Thymus (tissue), 11 donors: Measurements from ENCODE around the gene SPTBN4. TPM values are rescaled to one million over a fixed set of nuclear protein-coding genes. Genes with fewer than 3 reads are reported as not detected.
"Not testable (repeated sequence)": the region's sequence is repeated elsewhere in the genome, so short reads cannot be mapped to it uniquely, and the experiment has no call there.

Experiments used
- DNase-seq, 9 donors: peaks; one replicate each; pipeline ENCODE4 v3.0.0-alpha.2; 2013; ENCODE audit warnings: low spot score in 9 of 9, low read depth in 6 of 9, missing footprints in 1 of 9
- H3K27ac ChIP-seq, 2 donors: one replicate each; pipeline ENCODE4 v1.5.1; 2013; ENCODE audit warnings: control low read depth in 1 of 2, low read depth in 1 of 2, low read length in 1 of 2, mild to moderate bottlenecking in 1 of 2, moderate library complexity in 1 of 2
- H3K27me3 ChIP-seq, 2 donors: one replicate each; pipeline ENCODE4 v1.5.1; 2013; ENCODE audit warnings: low read length in 1 of 2; ENCODE audit not compliant: control insufficient read depth in 2 of 2, insufficient read depth in 1 of 2
- H3K36me3 ChIP-seq, 2 donors: one replicate each; pipeline ENCODE4 v1.5.1; 2013; ENCODE audit warnings: low read length in 1 of 2, mild to moderate bottlenecking in 1 of 2, moderate library complexity in 1 of 2; ENCODE audit not compliant: control insufficient read depth in 2 of 2, insufficient read depth in 2 of 2
- H3K4me1 ChIP-seq, 2 donors: one replicate each; pipeline ENCODE4 v1.5.1; 2013; ENCODE audit warnings: low read length in 2 of 2; ENCODE audit not compliant: control insufficient read depth in 2 of 2, insufficient read depth in 2 of 2
- H3K4me3 ChIP-seq, 2 donors: one replicate each; pipeline ENCODE4 v1.5.1; 2013; ENCODE audit warnings: low read length in 2 of 2, control low read depth in 1 of 2, mild to moderate bottlenecking in 1 of 2
- H3K9me3 ChIP-seq, 2 donors: one replicate each; pipeline ENCODE4 v1.5.1; 2013; ENCODE audit warnings: low read length in 1 of 2, mild to moderate bottlenecking in 1 of 2; ENCODE audit not compliant: control insufficient read depth in 2 of 2, insufficient read depth in 1 of 2
- WGBS: extraction: QIAGEN DNeasy Blood & Tissue Kit; methylation state at CpG from one replicate; pipeline ENCODE4 v1.1.7; 2013; 5-methylcytosine and 5-hydroxymethylcytosine counted together
- polyA plus RNA-seq: library from polyadenylated mRNA; stranded (reverse); fragments of 200-250 nt; gene quantifications from one replicate; pipeline ENCODE4 v1.2.3, GENCODE V29; 2013
- total RNA-seq: library from RNA; stranded (reverse); fragments of 120-200 nt; gene quantifications from one replicate; pipeline ENCODE4 v1.2.4, GENCODE V29; 2013
- donor health status: healthy.

The SPTBN4 gene
- total and polyA plus RNA-seq, 2 donors, result 0.24 to 0.73 TPM

DNA sequence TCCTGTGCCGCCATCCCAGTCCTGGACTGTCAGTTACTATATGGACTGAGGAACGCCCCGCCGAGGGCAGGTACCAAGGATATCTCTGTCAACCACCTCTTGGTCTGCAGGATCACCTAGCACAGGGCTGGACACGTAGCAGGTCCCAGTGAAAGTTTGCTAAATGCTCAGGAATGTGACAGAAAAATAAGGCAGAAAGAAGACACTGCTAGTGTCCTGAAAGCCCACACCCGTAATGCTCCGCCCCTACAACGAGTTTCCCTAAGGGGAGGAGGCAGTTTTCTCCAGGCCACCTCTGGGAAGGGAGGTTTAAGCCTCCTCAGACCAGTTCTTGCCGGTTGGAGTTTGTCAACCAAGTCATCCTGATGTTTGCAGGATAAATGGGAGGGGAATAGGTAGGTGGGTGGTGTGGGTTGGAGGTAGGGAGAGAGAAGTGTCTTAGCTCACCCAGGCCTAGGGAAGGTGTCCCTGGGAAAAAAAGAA lies 21.0 kb upstream of the SPTBN4 start:
- Histone ChIP-seq H3K36me3 (peaks cover 14% of the 10 kb centered on the region in 2 donors), H3K27ac (peak overlapping the region; percentile 53 to 66), H3K4me3 (no peak overlapping the region), H3K27me3 (no peaks in the 10 kb centered on the region), H3K9me3 (no peaks in the 10 kb centered on the region), H3K4me1 (peaks cover 8 to 13% of the 10 kb centered on the region in 2 donors)
- DNase-seq, result no peak
- 94% methylated on average over 9 of the region's 9 CpGs for WGBS

- WGBS, result 94% methylated on average over 8 of the region's 8 CpGs
- Histone ChIP-seq H3K27ac (peak overlapping the region in 1 of 2 donors; percentile 33), H3K4me1 (peaks cover 8 to 13% of the 10 kb centered on the region in 2 donors), H3K4me3 (no peak overlapping the region), H3K36me3 (peaks cover 9% of the 10 kb centered on the region in 2 donors), H3K9me3 (no peaks in the 10 kb centered on the region), H3K27me3 (no peaks in the 10 kb centered on the region)
- no peak for DNase-seq
Observed at GRCh38 chr19:40446263-40446784, 20.5 kb upstream of the SPTBN4 start.

DNA sequence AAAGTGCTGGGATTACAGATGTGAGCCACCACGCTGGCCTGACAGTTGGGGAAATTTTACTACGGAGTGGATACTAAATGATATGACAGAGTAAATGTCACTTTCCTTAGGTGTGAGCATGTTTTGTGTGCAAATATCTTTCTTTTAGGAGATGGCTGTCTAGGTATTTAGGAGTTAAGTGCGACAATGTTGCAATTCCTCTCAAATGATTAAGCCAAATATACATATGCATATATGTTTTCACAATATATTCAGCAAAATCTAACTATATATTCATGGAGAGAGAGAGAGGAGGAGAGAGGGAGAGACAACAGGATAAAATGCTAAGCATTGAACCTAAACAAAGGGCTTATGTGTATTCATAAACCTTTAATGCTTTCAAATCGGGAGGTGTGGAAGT lies 17.3 kb upstream of the SPTBN4 start:
- 97% methylated on average over 4 of the region's 4 CpGs for WGBS
- no peak overlapping the region for H3K4me3 ChIP-seq

GRCh38 chr19:40450664-40451063 lies 16.1 kb upstream of the SPTBN4 start:
- no peak for DNase-seq
- H3K27ac ChIP-seq, result no peak overlapping the region
- H3K4me1 ChIP-seq, result no peaks in the 10 kb centered on the region
- 95% methylated on average over 4 of the region's 4 CpGs for WGBS
- H3K36me3 ChIP-seq, result no peaks in the 10 kb centered on the region
- no peaks in the 10 kb centered on the region for H3K9me3 ChIP-seq
- no peak overlapping the region for H3K4me3 ChIP-seq
- no peaks in the 10 kb centered on the region for H3K27me3 ChIP-seq

More for the DNA sequence above, 17.3 kb upstream of the SPTBN4 start:
- Histone ChIP-seq H3K27ac (no peak overlapping the region), H3K27me3 (no peaks in the 10 kb centered on the region), H3K9me3 (no peaks in the 10 kb centered on the region), H3K4me1 (peaks cover 3 to 5% of the 10 kb centered on the region in 2 donors), H3K36me3 (no peaks in the 10 kb centered on the region)
- no peak for DNase-seq

GRCh38 chr19:40452016-40452415 lies 14.8 kb upstream of the SPTBN4 start:
- no peak overlapping the region for H3K4me3 ChIP-seq
- H3K4me1 ChIP-seq, result no peaks in the 10 kb centered on the region
- no peaks in the 10 kb centered on the region for H3K27me3 ChIP-seq
- no peaks in the 10 kb centered on the region for H3K36me3 ChIP-seq
- no peak for DNase-seq
- 93% methylated on average over 5 of the region's 5 CpGs for WGBS
- H3K27ac ChIP-seq, result no peak overlapping the region
- no peaks in the 10 kb centered on the region for H3K9me3 ChIP-seq

DNA sequence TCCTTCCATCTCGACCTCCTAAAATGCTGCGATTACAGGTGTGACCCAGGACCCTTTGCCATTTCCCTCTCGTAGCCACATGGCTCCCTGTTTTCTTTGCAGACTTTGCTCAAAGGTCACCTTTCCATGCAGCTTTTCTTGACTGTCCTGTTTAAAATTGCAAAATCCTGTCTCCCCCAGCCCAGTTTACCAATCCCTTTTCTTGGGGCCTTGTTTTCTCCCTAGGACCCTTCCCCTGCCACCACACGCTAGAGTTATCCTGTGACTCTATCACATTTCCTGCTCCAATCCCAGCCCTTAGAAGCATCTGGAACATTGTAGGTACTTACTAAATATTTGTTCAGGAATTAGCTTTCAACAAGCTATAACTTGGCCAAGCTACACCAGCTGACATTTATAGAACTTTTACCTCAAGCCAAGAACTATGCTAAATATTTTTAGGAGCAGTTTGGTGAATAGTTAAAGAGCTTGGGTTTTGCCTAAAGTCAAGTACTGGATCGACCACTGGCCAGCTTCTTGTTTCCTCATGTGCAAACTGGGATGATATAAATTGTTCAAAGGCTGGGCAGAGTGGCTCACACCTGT lies 13.6 kb upstream of the SPTBN4 start:
- no peak overlapping the region for H3K4me3 ChIP-seq
- peak overlapping the region in 1 of 2 donors; percentile 47 for H3K27ac ChIP-seq
- H3K36me3 ChIP-seq, result no peaks in the 10 kb centered on the region
- H3K4me1 ChIP-seq, result no peaks in the 10 kb centered on the region
- no peaks in the 10 kb centered on the region for H3K27me3 ChIP-seq
- WGBS, result 95% methylated on average over 5 of the region's 5 CpGs
- no peaks in the 10 kb centered on the region for H3K9me3 ChIP-seq
- no peak for DNase-seq

- not testable (repeated sequence) for H3K4me3 ChIP-seq, H3K27me3 ChIP-seq, H3K27ac ChIP-seq, H3K9me3 ChIP-seq, H3K36me3 ChIP-seq, DNase-seq, H3K4me1 ChIP-seq
- 99% methylated on average over 6 of the region's 6 CpGs for WGBS
Observed at GRCh38 chr19:40453943-40454342, 12.9 kb upstream of the SPTBN4 start.

- Histone ChIP-seq H3K27me3 (no peaks in the 10 kb centered on the region), H3K4me1 (peaks cover 0 to 2% of the 10 kb centered on the region in 2 donors), H3K27ac (no peak overlapping the region), H3K36me3 (no peaks in the 10 kb centered on the region), H3K4me3 (no peak overlapping the region), H3K9me3 (no peaks in the 10 kb centered on the region)
- WGBS, result 98% methylated on average over 5 of the region's 5 CpGs
- no peak for DNase-seq
Observed at GRCh38 chr19:40457048-40457447, 9.8 kb upstream of the SPTBN4 start.

DNA sequence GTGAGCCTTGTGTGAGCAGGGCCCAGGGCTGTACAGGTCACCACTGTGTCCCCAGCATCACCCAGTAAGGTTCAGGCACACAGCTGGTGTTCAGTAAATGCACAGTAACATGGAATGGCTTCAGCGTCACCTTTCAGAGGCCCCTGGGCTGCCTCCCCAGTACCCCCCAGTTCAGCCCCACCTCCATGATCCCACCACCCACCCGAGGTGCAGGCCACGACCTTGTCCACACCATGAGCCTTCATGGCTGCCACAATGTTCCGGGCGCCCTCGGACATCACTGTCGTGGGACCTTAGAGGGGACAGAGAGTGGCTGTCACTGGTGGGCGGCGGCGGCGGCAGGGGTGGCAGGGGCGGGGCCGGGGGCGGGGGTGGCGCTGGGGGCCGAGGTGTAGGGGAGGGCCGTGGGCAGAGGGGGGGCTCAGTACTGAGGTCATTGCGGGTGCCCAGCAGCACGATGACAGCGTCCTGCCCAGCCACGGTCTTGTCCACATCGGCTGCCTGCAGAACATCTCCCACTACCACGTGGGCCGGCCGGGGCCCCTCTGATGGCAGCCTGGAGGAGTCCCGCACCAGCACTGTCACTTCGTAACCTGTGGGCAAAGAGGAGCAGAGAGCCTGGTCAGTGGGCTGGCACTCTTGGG lies 8.7 kb upstream of the SPTBN4 start:
- no peak for DNase-seq

More for the DNA sequence above, 8.7 kb upstream of the SPTBN4 start:
- H3K4me1 ChIP-seq, result peaks cover 0 to 2% of the 10 kb centered on the region in 2 donors
- H3K27ac ChIP-seq, result no peak overlapping the region
- 95% methylated on average over 27 of the region's 27 CpGs for WGBS
- H3K4me3 ChIP-seq, result no peak overlapping the region
- no peaks in the 10 kb centered on the region for H3K27me3 ChIP-seq
- H3K9me3 ChIP-seq, result no peaks in the 10 kb centered on the region
- H3K36me3 ChIP-seq, result no peaks in the 10 kb centered on the region
